Coronary artery (tissue), 2 donors: ENCODE measurements around the gene BMF.

Experiments used
- DNase-seq: peaks from one replicate; pipeline ENCODE4 v3.0.0-alpha.2; 2017; ENCODE audit warnings: low spot score
- H3K27ac ChIP-seq, 2 donors: fragments of 200-600 bp; sonication (generic); one replicate each; pipeline ENCODE4 v1.5.1; 2016 to 2019
- H3K4me3 ChIP-seq: fragments of 200-600 bp; sonication (generic); 2 replicates; pipeline ENCODE4 v1.5.1; 2016; ENCODE audit warnings: mild to moderate bottlenecking, moderate library complexity
- TF ChIP-seq, protein P1 (sequence below): fragments of 200-600 bp; sonication (generic); IDR thresholded peaks from one replicate; pipeline ENCODE4 v1.5.1; 2019; ENCODE audit warnings: antibody characterized with exemption

Gene BMF

DNA sequence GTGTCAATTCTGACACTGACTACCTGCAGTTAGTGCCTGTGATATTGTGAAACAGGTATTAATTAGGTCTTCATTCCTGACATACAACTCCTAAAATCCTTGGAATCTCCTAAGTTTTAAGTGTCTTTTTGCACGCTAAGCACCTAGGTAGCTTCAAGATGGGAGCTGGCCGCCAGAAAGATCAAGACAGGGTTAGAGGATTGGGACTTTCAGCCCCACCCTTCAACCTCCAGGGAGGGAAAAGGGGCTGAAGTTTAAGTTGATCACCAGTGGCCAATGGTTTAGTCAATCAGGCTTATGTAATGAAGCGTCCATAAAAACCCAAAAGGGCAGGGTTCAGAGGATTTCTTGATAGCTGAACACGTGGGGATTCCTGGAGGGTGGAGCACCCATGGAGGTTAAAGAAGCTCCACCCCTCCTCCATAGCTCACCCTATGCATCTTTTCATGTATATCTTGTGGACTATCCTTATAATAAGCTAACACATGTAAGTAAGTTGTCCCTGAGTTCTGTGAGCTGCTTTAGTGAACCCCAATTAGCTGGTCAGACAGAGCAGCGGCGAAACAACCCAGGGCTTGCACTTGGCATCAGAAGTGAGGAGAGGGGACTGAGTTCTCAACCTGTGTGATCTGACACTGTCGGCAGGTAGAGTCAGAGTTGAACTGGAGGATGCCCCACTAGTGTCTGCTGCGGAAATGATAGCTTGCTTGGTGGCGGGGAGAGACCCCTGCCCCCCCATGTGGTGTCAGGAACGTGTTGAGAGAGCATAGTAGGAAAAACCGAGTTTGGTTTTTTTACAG lies 56.9 kb downstream of the BMF start:
- TF ChIP-seq, protein P1, sequence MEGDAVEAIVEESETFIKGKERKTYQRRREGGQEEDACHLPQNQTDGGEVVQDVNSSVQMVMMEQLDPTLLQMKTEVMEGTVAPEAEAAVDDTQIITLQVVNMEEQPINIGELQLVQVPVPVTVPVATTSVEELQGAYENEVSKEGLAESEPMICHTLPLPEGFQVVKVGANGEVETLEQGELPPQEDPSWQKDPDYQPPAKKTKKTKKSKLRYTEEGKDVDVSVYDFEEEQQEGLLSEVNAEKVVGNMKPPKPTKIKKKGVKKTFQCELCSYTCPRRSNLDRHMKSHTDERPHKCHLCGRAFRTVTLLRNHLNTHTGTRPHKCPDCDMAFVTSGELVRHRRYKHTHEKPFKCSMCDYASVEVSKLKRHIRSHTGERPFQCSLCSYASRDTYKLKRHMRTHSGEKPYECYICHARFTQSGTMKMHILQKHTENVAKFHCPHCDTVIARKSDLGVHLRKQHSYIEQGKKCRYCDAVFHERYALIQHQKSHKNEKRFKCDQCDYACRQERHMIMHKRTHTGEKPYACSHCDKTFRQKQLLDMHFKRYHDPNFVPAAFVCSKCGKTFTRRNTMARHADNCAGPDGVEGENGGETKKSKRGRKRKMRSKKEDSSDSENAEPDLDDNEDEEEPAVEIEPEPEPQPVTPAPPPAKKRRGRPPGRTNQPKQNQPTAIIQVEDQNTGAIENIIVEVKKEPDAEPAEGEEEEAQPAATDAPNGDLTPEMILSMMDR: no peak
- peak; percentile 64 for DNase-seq
- Histone ChIP-seq H3K27ac (no peak overlapping the region), H3K4me3 (no peak overlapping the region)

DNA sequence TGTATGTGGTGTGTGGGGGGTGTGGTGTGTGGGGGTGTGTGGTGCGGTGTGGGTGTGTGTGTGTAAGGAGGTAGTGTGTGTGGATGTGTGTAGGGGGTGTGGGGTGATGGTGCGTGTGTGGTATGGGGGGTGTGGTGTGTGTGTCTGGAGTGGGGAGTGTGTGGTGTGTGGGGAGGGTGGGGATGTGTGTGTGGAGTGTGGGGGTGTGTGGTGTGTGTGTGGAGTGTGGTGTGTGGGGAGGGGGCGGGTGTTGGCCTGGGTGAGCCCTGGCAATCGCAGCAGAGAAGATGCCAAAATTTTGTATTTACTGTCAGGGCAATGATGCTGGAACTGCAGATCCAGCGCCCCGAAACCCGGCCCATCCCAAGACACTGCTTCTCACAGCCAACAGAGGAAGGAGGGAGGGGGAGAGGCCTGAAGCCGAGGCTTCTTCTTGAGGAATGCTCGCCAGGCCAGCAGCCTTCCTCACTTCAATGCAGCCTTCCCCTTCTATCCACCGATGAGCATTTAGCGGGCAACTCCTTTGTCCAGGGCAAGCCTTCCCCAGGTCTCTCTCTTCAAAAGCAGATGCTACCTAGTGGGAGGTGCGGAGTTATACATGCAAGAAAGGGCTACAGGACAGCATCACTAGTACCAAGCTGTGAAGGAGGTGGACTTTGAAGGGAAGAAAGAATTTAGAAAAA lies 57.8 kb downstream of the BMF start:
- DNase-seq: peak; percentile 68
- Histone ChIP-seq H3K4me3 (no peak overlapping the region), H3K27ac (no peak overlapping the region)
- TF ChIP-seq, protein P1: no peak

DNA sequence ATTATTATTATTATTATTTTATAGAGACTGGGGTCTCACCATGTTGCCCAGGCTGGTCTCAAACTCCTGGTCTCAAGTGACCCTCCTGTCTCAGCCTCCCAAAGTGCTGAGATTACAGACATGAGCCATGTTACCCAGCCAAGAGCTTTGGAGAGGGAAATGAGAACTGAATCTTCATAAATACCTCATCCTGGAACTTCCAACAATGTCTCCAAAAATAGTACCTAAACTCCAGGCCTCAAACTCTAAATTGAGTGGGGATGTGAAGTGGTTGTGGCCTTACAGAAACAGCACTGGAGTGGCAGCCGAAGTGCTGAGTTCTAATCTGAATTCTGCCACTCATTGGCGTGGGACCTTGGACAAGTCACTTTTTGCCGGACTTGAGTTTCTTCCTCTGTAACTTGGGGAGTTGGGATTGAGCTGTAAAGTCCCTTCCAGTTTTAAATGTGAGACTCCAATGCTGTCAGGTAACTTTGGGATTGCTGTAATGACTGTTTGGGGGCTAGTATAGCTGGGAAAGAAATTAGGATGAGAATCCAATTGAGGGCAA lies 59.7 kb downstream of the BMF start:
- peak; percentile 50 for DNase-seq
- Histone ChIP-seq H3K27ac (no peak overlapping the region), H3K4me3 (no peak overlapping the region)
- TF ChIP-seq, protein P1: no peak

DNA sequence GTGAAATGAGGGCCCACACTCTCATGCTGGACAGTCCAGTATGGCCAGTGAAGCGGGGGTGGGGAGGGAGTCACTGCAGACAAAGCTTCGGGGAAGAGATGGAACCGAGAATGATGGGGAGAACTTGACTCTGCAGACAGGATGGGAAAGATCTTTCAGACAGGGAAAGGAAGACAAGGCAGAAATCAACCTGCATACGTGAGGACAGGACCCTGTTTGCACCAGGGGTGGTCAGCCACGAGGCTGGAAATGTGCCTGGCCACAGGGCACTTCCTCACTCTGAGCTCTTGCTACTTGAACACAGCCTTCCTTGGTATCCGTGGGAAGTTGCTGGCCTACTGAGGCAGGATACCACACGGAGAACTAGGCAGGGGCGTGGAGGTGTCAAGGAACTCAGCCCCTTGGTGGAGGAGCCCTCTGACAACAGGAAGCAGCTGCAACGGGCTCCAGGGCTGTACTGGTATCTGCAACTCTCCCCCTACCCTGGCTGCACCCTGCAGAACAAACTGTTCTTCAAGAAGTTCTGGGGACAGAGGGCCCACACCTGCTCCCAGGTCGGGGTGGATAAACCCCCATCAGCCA lies 60.4 kb downstream of the BMF start:
- TF ChIP-seq, protein P1: no peak
- DNase-seq: peak; percentile 73
- H3K4me3 ChIP-seq: no peak overlapping the region
- H3K27ac ChIP-seq: peak overlapping the region; percentile 12 to 79

DNA sequence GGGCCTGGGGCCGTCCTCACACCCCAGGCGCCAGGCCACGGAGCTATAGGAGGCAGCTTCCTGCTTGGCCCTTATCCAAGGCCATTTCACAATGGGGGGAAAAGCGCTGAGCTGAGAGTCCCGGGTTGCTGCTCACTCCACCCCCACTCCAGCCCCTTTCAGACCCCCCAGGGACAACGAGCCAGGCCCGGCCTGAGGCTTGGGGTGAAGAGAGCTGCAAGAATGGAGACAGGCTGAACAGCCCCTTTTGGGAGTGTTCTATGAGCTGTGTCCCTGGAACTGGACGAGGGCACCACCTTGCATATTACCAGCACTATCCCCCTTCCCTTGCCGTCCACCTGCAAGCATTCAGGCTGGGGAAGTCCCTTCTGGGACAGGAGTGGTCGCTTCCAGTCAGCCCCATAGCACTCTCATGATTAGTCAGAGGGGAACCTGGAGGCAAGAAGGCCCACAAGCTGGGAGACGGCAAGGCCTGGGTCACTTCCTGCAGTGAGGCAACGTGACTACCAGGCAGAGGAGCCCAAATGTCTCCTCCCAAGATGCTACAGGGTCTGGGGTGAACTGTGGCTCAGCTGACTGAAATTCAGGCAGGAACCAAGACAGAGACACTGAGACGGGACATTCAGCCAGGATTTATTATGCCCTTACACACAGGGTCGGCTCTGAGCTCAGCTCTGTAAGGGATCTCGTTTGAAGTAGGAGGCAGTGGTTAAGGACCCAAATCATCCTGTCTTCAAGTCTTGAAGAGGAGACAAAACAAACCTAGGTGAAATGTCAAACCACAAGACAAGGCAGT lies 61.1 kb downstream of the BMF start:
- Histone ChIP-seq H3K27ac (peak overlapping the region; percentile 47 to 79), H3K4me3 (no peak overlapping the region)
- TF ChIP-seq, protein P1: no peak
- DNase-seq: peak; percentile 74

DNA sequence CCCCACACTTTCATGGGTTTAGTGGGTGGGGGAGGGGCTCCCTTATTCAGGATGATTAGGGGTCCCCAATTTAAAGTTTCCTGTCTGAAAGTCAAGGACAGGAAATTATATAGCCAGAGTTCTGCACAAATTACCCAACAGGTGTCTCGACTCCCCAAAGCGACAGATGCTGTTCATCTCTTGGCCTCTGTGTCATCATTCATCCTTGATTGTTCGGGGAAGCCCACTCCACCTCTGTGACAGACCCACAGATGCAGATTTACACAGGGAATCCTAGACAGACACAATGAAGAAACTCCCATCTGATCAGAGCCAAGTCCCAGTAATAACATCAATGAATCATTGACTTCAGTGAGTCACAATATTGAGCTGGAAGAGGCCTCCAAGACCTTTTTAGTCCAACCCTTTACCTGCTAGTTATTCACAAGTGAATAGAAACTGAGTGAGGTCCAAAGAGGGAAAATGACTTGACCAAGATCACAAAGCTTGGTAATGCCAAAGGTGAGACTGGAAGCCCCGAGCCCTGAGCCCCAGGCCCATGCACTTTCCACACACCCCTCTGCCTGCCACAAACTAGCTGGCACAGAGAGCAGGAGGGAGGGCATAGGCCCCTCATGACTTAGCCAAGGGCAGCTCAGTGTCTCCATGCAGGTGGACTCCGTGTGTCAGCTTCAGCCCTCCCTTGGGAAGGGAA lies 61.8 kb downstream of the BMF start:
- TF ChIP-seq, protein P1: no peak
- peak overlapping the region; percentile 47 to 79 for H3K27ac ChIP-seq
- peak; percentile 72 for DNase-seq
- no peak overlapping the region for H3K4me3 ChIP-seq
